GM18520 (cell line): ENCODE measurements around the gene SIK2.
"Not testable (repeated sequence)": the region's sequence is repeated elsewhere in the genome, so short reads cannot be mapped to it uniquely, and the experiment has no call there.

ENCODE experiments used
- ATAC-seq: cut with Tn5 transposase; IDR thresholded peaks from one replicate; pipeline ENCODE4 v1.9.1; 2021; ENCODE audit not compliant: unreplicated experiment

SIK2 gene

GRCh38 chr11:111655924-111656323 lies 53.7 kb downstream of the SIK2 start:
- ATAC-seq = no peak

DNA sequence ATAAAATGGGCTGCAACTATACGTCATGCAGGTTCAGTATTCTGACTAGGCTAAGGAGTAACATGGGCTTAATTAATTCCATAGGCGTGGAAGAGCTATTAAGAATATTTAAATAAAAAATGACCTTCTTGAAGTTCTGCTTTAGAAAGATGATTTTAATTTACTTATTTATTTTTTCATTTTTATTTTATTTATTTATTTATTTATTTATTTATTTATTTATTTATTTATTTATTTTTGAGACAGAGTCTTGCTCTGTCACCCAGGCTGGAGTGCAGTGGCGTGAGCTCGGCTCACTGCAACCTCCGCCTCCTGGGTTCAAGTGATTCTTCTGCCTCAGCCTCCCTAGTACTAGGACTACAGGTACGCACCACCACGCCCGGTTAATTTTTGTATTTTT lies 55.7 kb downstream of the SIK2 start:
- not testable (repeated sequence) for ATAC-seq

DNA sequence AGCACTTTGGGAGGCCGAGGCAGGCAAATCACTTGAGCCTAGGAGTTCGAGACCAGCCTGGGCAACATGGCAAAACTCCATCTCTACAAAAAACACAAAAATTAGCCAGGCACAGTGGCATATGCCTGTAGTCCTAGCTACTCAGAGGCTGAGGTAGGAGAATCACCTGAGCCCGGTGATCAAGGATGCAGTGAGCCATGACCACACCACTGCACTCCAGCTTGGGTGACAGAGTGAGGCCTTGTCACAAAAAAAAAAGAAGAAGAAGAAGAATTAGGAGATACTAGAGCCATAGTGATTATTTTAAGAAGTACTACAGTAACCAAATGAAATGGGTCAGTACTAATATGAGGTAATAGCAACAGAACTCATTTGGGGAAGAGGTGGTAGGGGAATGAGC lies 56.2 kb downstream of the SIK2 start:
- ATAC-seq = not testable (repeated sequence)

GRCh38 chr11:111659201-111660115 lies 57.2 kb downstream of the SIK2 start:
- ATAC-seq = no peak

- no peak for ATAC-seq
These were observed 58.6 kb downstream of the SIK2 start for GRCh38 chr11:111660822-111661221.

DNA sequence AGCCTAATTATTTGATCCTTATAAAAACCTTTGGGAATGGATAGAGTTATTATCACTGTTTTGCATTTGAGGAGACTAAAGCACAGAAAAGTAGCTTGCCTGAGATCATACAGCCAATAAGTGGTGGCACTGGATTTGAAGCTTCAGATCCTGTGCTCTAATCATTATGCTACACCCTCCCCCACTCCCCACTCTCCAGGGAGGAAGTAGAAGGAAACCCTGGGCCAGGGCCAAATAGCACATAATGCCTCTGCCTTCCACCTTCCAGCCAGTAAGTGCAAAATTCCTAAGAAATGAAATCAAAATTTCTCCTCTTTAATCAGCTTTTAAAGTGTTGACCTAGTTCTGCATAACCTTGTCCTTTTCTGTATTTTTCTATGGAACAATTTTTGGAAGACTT lies 61.6 kb downstream of the SIK2 start:
- ATAC-seq = no peak

GRCh38 chr11:111665777-111666176 lies 63.5 kb downstream of the SIK2 start:
- ATAC-seq = no peak

DNA sequence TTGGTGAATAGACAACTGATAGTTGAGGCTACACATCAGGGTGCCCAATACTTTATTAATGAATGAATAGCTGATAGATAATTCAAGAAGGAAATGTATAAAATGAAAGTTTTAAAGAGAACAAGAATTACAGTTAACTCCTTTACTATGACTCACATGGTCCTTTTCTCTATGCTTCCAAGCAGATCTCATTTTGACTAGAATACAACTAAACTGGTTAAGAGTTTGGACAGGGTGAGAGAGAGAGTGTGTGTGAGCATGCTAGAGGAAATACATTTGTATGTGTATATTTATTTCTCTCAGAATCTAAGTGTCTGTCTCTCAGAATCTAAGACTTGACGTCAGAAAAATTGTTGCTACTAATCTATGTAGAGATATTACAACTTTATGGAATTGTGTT lies 66.7 kb downstream of the SIK2 start:
- ATAC-seq = no peak

- no peak for ATAC-seq
These were observed 69.1 kb downstream of the SIK2 start for GRCh38 chr11:111671383-111671782.

DNA sequence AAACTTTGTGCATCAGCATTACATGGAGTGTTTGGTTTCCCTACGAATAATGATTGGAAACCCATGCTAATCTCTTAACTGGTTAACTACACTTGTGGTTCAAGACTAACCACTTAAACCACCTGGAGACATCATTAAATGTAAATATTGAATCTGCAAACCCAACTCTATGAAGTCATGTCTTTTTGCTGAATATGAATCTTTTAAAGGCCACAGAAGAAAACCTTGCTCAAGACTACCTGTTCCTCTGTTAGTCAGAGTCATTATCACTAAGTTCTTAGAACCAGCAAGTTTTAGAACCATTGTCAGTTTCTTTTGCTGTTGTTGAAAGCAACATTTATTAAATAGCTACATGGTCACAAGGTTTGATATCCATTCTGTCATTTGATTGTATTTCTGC lies 70.7 kb downstream of the SIK2 start:
- no peak for ATAC-seq

DNA sequence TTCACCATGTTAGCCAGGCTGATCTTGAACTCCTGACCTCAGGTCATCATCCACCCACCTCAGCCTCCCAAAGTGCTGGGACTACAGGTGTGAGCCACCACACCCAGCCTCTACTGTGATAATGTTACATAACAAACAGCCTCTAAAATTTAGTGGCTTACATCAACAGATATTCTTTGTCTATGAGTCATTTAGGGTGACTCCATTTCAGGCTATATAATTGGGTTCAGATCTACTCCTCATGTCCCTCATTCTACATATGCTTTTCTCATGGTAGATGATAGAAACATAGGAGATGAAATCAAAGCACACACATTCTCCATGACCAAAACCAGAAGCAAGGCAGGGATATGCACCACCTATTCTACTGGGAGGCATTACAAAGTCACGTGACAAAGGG lies 72.7 kb downstream of the SIK2 start:
- ATAC-seq = no peak

DNA sequence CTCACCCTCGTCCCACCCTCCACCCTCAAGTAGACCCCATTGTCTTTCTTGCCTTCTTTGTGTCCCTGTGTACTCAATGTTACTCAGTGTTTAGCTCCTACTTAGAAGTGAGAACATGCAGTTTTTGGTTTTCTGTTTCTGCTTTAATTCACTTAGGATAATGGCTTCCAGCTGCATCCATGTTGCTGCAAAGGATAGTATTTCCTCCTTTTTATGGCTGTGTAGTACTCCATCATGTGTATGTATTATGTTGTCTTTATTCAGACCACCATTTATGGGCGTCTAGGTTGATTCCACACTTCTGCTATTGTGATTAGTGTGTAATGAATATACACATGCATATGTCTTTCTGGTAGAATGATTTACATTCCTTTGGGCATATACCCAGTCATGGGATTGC lies 73.6 kb downstream of the SIK2 start:
- no peak for ATAC-seq

DNA sequence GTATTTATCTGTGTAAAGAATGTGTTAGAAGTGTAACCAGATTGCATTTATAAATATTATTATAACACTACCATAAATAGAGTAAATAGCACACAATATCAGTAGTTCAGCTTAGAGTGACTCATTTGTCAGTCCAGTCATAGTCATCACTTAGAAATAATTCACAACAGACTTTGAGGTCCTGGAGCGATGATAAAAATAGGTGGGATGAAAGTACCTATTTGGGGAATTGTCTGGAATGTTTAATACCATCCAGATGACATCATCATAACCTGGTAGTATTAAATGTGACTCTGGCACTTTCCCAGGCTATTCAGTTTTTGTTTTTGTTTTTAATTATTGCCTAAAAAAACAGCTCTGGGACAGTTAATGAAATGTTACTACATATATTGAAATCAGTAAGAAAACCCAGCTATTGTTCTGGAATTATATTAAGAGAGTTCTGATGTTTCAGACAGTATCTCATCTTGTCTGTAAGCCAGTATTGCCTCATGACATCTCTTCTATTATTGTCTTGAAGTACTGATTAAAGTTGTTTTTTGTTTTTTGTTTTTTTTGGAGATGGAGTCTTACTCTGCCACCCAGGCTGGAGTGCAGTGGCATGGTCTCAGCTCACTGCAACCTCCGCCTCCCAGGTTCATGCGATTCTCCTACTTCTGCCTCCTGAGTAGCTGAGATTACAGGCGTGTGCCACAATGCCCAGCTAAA lies 74.8 kb downstream of the SIK2 start:
- no peak for ATAC-seq

DNA sequence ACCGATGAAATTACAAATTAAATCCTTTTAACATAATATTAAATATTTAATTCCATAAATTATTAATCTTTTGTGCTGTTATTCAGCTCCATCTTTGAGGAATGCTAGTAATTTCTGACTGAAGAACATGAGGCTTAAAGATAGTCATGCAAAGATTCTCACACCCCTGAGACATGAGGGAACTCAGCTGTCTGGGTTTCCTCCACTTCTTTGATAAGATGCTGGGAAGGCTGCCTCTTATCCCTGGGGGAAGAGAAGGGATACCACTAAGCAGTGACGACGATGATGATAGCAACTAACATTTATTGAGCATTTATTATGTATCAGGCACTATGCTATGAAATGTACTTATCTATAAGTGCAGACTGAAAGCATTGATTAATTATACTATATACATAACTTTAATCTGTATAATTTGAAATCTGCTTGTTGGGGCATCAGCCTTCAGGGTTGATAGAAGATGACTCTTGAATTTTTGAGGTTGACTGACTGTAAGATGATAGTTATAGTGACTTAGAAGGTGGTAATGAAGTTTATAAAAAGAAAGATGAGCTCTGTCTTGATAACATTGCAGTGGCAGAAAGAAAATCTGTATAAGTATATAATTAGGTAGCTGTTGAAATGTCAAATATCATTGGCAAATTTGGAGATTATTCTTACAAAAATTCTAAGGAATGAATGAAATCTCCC lies 78.4 kb downstream of the SIK2 start:
- ATAC-seq = no peak

DNA sequence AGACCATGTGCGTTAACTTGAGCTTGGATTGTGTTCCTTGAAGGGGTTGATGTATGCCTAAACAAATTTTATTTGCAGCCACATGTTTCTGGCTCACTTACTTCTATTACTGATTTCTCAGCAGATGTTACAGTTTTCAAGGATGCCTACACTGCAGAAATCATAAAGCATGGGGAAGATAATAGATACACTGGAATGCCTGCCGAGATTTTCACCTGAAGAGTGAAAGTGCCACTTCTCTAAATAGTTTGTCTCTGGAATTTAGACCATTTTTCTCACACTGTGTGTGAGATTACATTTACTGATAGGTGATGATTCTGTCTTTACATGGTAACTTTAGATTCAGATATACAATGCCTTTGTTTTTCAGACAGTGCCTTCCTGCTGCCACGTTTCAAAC lies 81.6 kb downstream of the SIK2 start:
- ATAC-seq = no peak

DNA sequence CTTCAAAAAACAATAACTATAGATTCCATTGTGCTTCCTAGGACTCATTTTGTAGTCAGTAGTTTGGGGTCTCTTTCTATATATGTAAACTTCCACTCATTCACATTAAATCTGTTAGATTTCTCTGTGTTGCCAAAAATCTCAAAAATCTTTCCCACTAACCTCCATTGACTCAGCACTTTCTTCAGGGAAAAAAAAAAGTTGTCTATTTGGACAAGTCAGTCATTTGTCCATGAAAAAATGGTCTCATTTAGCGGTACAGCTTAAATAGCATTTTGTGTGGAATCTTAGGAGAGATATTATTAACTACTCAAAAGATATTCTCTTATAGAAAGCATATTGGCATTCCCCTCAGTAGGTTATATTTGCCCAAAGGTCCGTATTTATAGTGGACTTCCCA lies 82.0 kb downstream of the SIK2 start:
- ATAC-seq = no peak

DNA sequence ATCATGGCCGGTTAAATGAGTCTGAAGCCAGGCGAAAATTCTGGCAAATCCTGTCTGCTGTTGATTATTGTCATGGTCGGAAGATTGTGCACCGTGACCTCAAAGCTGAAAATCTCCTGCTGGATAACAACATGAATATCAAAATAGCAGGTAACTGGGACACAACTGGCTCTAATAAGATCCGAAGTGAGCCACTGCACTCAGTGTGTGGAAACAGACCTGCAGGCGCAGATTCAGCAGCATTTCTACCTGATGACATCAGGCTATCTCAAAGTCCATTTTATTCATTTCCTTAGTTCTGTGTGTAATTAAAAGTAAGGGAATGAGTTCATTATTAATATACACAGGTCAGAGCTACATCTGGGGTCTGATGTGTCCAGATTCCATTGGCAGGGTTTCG lies 85.8 kb downstream of the SIK2 start:
- no peak for ATAC-seq

GRCh38 chr11:111691176-111691575 lies 88.9 kb downstream of the SIK2 start:
- no peak for ATAC-seq

- no peak for ATAC-seq
These were observed 89.5 kb downstream of the SIK2 start for GRCh38 chr11:111691741-111692140.

DNA sequence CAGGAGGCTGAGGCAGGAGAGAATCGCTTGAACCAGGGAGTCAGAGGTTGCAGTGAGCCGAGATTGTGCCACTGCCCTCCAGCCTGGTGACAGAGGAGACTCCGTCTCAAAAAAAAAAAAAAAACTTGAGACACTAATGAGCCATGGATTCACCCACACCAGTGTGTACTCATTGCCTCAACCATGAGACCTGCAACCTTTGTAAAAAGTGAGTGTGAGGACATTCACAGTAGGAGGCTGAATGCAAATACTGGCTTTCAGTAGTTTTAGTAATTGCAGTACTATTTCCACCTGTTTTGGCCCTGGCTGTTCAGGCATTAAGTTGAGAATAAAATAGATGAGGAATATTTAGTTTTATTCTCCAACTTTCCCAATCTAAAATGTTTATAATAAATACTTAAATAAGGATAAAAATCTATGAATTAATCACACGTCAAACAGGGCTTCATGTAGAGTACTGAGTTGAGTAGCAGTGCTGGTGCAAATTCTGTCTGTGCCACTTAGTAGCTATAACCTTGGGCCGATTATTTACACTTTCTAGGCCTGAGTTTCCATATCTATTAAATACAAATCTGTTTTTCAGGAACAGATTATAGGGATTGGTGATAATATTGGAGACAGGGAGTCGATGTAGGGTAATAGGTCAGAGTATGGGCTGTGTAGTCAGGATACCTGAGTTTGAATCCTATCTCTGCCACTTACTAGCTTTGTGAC lies 91.1 kb downstream of the SIK2 start:
- ATAC-seq = no peak

DNA sequence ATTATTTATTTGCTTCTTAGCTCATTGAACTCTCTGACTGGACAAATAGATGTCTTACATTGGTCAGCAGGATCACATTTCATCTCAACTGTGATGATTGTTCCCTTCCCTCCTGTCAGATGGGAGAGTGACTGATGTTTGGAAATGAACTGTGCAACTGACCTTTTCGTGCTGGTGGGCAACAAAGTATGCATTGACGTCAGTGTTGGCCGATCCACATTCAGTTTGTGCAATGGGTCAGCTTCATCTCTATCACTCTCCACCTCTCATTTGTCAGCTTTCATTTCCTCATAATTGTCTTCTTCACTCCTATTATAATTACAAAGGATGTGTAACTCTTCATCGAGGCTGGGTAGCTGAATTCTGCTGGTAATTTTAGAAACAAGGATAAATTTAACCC lies 92.6 kb downstream of the SIK2 start:
- ATAC-seq = no peak
